HepG2 (cell line): ENCODE data around the gene SCGB2A2. TPM values are rescaled to one million over a fixed set of nuclear protein-coding genes. Genes with fewer than 3 reads are reported as not detected.

ENCODE experiments used
- BHLHE40 ChIP-seq: IDR thresholded peaks from 2 replicates; pipeline ENCODE4 v1.6.1; 2011; ENCODE audit warnings: low read length, improper control_type of control experiment
- CBX5 ChIP-seq: sonication (generic); formaldehyde crosslinking; IDR thresholded peaks from 2 replicates; pipeline ENCODE4 v1.4.0; 2020; ENCODE audit warnings: missing genetic modification reagents, borderline replicate concordance
- CHCHD3 ChIP-seq: sonication (generic); formaldehyde crosslinking; IDR thresholded peaks from 2 replicates; pipeline ENCODE4 v1.8.0; 2022; ENCODE audit warnings: mild to moderate bottlenecking, missing genetic modification reagents, moderate library complexity
- DNMT1 ChIP-seq: sonication (generic); formaldehyde crosslinking; IDR thresholded peaks from 2 replicates; pipeline ENCODE4 v1.5.1; 2020; ENCODE audit warnings: mild to moderate bottlenecking, missing genetic modification reagents
- KDM5A ChIP-seq: fragments of 200-600 bp; sonication (generic); IDR thresholded peaks from 2 replicates; pipeline ENCODE4 v1.7.0; 2018; ENCODE audit warnings: antibody characterized with exemption, mild to moderate bottlenecking, low read length, borderline replicate concordance
- MAFG ChIP-seq: sonication (generic); formaldehyde crosslinking; IDR thresholded peaks from 2 replicates; pipeline ENCODE4 v1.5.1; 2020; ENCODE audit warnings: mild to moderate bottlenecking, missing genetic modification reagents
- MTA1 ChIP-seq: sonication (generic); formaldehyde crosslinking; IDR thresholded peaks from 2 replicates; pipeline ENCODE4 v1.4.0; 2020; ENCODE audit warnings: missing genetic modification reagents, mild to moderate bottlenecking, borderline replicate concordance
- MXD4 ChIP-seq: IDR thresholded peaks from 2 replicates; pipeline ENCODE4 v1.6.1; 2016; ENCODE audit warnings: mild to moderate bottlenecking, missing biosample characterization, missing genetic modification reagents
- TCF7 ChIP-seq: sonication (generic); IDR thresholded peaks from 2 replicates; pipeline ENCODE4 v1.6.1; 2016; ENCODE audit warnings: antibody characterized with exemption, low read depth
- THAP9 ChIP-seq: sonication (generic); formaldehyde crosslinking; IDR thresholded peaks from 2 replicates; pipeline ENCODE4; 2020; ENCODE audit warnings: missing genetic modification reagents, mild to moderate bottlenecking, borderline replicate concordance
- ZBTB44 ChIP-seq: sonication (generic); formaldehyde crosslinking; IDR thresholded peaks from 2 replicates; pipeline ENCODE4 v1.4.0; 2020; ENCODE audit warnings: missing genetic modification reagents
- ZNF280B ChIP-seq: sonication (generic); formaldehyde crosslinking; IDR thresholded peaks from 2 replicates; pipeline ENCODE4 v1.5.0; 2020; ENCODE audit warnings: missing genetic modification reagents, mild to moderate bottlenecking, borderline replicate concordance
- ZNF7 ChIP-seq: IDR thresholded peaks from 2 replicates; pipeline ENCODE4 v1.6.1; 2016; ENCODE audit warnings: missing biosample characterization, missing genetic modification reagents
- ZNF781 ChIP-seq: sonication (generic); formaldehyde crosslinking; IDR thresholded peaks from 2 replicates; pipeline ENCODE4 v1.5.1; 2020; ENCODE audit warnings: borderline replicate concordance, mild to moderate bottlenecking, missing genetic modification reagents; ENCODE audit errors: not compliant biosample characterization
- ZSCAN22 ChIP-seq: sonication (generic); formaldehyde crosslinking; IDR thresholded peaks from 2 replicates; pipeline ENCODE4 v1.4.0; 2020; ENCODE audit warnings: mild to moderate bottlenecking, missing genetic modification reagents
- polyA plus RNA-seq, 8 experiments: library from polyadenylated mRNA; depleted of rRNA in 3 of 8; stranded (reverse) in 7 of 8; unstranded in 1 of 8; fragments of >200 nt; fragmentation: Illumina TruSeq in 4 of 8; extraction: Trizol in 4 of 8; gene quantifications; 2 replicates each; pipeline versions ENCODE4 v1.2.1 to v1.2.3, GENCODE V29; 2011 to 2016; ENCODE audit warnings: low read depth in 4 of 8, missing spikeins in 1 of 8, mixed read lengths in 1 of 8; ENCODE audit not compliant: insufficient read depth in 1 of 8
- total RNA-seq, 5 experiments: library from RNA; depleted of rRNA; stranded (reverse); fragments of >200 nt; fragmentation: Illumina TruSeq; extraction: Trizol; gene quantifications; 2 replicates each; pipeline ENCODE4 v1.2.3, GENCODE V29; 2016; ENCODE audit warnings: low read depth in 1 of 5
- TF ChIP-seq, protein P1 (sequence below): sonication (generic); formaldehyde crosslinking; IDR thresholded peaks from 2 replicates; pipeline ENCODE4 v1.8.1; 2022; ENCODE audit warnings: mild to moderate bottlenecking, missing genetic modification reagents
- TF ChIP-seq, protein P2 (sequence below): sonication (generic); formaldehyde crosslinking; IDR thresholded peaks from 2 replicates; pipeline ENCODE4 v1.5.1; 2020; ENCODE audit warnings: missing genetic modification reagents, mild to moderate bottlenecking, borderline replicate concordance

The SCGB2A2 gene
- total and polyA plus RNA-seq, 2 of the 13 experiments (the other 11 are each of a cell fraction or from before 2014, with no cell fraction given): 0.12 TPM; not detected in 1

- no peak for TF ChIP-seq MXD4 (CRISPR knock-in tag)
- TF ChIP-seq THAP9: no peak
- no peak for TF ChIP-seq KDM5A
- TF ChIP-seq, protein P1, sequence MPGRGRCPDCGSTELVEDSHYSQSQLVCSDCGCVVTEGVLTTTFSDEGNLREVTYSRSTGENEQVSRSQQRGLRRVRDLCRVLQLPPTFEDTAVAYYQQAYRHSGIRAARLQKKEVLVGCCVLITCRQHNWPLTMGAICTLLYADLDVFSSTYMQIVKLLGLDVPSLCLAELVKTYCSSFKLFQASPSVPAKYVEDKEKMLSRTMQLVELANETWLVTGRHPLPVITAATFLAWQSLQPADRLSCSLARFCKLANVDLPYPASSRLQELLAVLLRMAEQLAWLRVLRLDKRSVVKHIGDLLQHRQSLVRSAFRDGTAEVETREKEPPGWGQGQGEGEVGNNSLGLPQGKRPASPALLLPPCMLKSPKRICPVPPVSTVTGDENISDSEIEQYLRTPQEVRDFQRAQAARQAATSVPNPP (CRISPR knock-in tag): no peak
- TF ChIP-seq MAFG: no peak
- no peak; the same call in 1 of the 2 replicates for TF ChIP-seq MTA1 (CRISPR knock-in tag)
- no peak for TF ChIP-seq ZBTB44
- peak; percentile 56 for TF ChIP-seq BHLHE40
- no peak for TF ChIP-seq CBX5 (CRISPR knock-in tag)
- no peak for TF ChIP-seq ZNF280B (CRISPR knock-in tag)
- TF ChIP-seq, protein P2, sequence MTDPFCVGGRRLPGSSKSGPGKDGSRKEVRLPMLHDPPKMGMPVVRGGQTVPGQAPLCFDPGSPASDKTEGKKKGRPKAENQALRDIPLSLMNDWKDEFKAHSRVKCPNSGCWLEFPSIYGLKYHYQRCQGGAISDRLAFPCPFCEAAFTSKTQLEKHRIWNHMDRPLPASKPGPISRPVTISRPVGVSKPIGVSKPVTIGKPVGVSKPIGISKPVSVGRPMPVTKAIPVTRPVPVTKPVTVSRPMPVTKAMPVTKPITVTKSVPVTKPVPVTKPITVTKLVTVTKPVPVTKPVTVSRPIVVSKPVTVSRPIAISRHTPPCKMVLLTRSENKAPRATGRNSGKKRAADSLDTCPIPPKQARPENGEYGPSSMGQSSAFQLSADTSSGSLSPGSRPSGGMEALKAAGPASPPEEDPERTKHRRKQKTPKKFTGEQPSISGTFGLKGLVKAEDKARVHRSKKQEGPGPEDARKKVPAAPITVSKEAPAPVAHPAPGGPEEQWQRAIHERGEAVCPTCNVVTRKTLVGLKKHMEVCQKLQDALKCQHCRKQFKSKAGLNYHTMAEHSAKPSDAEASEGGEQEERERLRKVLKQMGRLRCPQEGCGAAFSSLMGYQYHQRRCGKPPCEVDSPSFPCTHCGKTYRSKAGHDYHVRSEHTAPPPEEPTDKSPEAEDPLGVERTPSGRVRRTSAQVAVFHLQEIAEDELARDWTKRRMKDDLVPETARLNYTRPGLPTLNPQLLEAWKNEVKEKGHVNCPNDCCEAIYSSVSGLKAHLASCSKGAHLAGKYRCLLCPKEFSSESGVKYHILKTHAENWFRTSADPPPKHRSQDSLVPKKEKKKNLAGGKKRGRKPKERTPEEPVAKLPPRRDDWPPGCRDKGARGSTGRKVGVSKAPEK (CRISPR knock-in tag): peak; percentile 44; the same call in 1 of the 2 replicates
- TF ChIP-seq CHCHD3 (CRISPR knock-in tag): no peak
- no peak for TF ChIP-seq ZSCAN22
- no peak for TF ChIP-seq DNMT1 (CRISPR knock-in tag)
- no peak for TF ChIP-seq ZNF7 (CRISPR knock-in tag)
- peak; percentile 97 for TF ChIP-seq TCF7
- no peak for TF ChIP-seq ZNF781 (CRISPR knock-in tag)
Measured at GRCh38 chr11:62260261-62260953, 9.6 kb upstream of the SCGB2A2 start (continued).
